GM23338 (cell line): Measurements from ENCODE around the gene ADD1.

Source experiments
- POLR2AphosphoS5 ChIP-seq: IDR thresholded peaks from 2 replicates; pipeline ENCODE4 v1.6.1; 2016; ENCODE audit warnings: antibody characterized with exemption, low read depth
- TF ChIP-seq, protein P1 (sequence below), 2 experiments: fragments of 200-600 bp in 1 of 2; sonication (generic) in 1 of 2; conservative IDR thresholded peaks; 2 replicates each; pipeline versions ENCODE4 v1.5.1 to v1.6.1; 2016 to 2017; ENCODE audit warnings: antibody characterized with exemption in 2 of 2, low read depth in 2 of 2, mild to moderate bottlenecking in 2 of 2, moderate library complexity in 1 of 2

DNA sequence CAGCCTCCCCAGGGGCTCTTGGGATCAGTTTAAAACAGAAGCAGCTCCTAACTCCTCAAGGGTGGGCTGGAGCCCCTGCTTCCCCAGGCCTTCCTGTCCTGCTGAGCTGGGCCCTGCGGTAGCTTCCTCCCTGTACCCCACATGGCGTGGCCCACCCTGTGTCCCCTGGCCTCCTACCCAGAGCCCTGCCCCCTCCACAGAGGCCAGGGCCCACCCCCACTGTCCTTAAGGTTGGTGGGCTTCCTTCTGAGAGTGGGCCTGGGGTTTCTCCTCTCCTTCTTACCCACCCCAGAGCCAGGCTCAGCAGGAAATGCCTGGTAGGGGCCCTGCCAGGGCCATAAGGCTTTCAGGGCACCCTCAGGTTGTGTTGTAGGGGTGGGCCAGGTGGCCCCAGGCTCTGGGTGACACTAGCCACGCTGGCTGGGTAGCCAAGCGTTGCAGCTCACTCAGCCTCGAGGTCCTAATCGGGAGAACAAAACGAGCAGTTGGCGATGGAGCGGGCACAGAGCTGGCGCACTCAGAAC, 39.1 kb upstream of the ADD1 start:
- no peak for TF ChIP-seq POLR2AphosphoS5
- TF ChIP-seq, protein P1, sequence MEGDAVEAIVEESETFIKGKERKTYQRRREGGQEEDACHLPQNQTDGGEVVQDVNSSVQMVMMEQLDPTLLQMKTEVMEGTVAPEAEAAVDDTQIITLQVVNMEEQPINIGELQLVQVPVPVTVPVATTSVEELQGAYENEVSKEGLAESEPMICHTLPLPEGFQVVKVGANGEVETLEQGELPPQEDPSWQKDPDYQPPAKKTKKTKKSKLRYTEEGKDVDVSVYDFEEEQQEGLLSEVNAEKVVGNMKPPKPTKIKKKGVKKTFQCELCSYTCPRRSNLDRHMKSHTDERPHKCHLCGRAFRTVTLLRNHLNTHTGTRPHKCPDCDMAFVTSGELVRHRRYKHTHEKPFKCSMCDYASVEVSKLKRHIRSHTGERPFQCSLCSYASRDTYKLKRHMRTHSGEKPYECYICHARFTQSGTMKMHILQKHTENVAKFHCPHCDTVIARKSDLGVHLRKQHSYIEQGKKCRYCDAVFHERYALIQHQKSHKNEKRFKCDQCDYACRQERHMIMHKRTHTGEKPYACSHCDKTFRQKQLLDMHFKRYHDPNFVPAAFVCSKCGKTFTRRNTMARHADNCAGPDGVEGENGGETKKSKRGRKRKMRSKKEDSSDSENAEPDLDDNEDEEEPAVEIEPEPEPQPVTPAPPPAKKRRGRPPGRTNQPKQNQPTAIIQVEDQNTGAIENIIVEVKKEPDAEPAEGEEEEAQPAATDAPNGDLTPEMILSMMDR (conservative IDR thresholded peaks at IDR 0.05; ENCODE audit: low read depth in 2 of 2): no peak
